ENCODE results near the gene ACER3.
A peak's percentile ranks its signal among the peaks of the same experiment; 100 is the strongest.
"Not testable (repeated sequence)": the region's sequence is repeated elsewhere in the genome, so short reads cannot be mapped to it uniquely, and the experiment has no call there.

ACER3 gene

DNA sequence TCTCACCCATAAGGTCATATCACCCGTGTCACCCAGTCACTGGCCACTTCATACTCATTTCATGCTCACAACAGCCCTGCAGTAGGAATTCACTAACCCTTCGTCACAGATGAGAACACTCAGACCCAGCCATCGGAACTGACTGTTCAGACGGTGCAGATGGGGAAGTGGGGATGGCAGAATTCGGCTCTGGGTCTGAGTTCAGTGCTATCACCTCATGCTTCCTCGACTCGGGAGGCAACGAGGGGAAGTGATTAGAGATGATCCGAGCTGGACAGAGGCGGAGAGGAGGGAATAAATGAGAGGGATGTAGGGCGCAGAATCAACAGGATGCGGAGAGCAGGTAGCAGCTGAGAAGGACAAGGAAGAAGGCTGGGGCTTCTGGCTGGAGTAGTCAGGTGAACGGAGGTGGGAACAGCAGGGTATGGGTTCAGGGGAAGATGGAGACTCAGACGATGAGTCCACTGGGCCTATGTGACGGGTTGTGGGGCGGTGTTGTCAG lies 178.2 kb downstream of the ACER3 start:
- no peak for DNase-seq (ENCODE audit: low spot score)

- no peak for DNase-seq (ENCODE audit: low spot score)
Observed at GRCh38 chr11:77039491-77040400, 179.0 kb downstream of the ACER3 start.

- no peak for DNase-seq (ENCODE audit: low spot score)
Observed at GRCh38 chr11:77040401-77040777, 179.7 kb downstream of the ACER3 start.

DNA sequence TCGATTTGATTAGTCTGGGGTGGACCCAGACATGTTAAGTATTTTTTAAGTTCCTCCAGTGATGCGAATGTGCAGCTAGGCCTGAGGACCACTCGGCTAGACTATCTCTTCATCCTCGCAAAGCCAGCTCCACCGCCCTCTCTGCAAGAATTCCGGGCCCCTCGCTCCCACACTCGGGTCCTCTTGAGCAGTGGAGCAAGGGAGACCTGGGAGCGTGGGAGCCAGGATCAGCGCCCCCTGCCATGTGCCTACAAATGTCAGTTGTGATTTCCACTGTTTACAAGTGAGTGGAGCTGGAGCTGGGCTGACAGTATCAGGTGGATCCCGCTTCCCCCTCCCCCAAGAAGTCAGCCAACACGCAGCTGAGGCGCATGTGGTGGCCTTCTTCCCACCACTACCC lies 180.2 kb downstream of the ACER3 start:
- no peak for DNase-seq (ENCODE audit: low spot score)

DNA sequence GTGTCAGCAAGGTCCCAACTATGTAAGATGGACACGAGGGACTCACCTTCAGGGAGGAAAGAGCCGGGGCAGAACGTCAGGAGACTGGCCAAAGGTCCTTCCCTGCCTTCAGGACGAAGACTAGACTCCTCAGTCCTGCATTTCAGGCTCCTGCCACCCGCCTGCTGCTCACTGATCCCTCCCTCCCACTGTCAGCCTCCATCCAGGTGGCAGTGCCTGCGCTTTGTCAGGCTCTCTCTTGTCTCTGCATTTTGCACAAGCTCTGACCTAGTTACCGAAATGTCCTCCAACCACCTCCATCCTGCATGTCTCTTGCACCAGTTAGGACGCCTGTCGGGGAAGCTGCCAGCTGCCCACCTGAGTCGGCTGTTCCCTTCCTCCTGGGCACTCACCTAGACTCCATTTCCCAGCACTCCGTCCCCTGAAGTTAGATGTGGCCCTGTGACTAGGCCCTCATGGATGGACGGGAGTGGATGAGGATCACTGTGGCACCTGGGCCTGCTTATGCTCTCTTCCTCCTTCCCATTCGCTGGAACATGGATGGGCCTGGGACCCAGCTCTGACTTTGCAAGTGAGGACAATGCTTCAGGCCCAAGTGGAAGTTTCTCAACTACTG lies 181.5 kb downstream of the ACER3 start:
- DNase-seq (ENCODE audit: low spot score) = no peak

DNA sequence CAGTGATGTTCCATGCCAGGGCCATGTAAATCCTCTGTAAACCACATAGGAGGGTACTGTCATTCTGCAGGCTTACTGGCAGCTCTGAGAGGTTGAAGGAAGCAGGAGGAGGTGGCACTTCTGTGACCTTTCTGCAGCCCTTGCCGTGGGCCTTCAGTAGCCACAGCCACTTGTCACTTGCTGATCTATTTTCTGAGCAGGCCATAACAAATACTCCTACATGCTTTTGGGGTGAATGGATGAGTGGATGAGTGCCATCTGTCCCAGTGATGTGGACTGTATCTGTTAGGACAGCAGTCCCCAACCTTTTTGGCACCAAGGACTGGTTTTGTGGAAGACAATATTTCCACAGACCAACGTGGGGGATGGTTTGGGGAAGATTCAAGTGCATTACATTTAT lies 183.6 kb downstream of the ACER3 start:
- DNase-seq (ENCODE audit: low spot score) = no peak

DNA sequence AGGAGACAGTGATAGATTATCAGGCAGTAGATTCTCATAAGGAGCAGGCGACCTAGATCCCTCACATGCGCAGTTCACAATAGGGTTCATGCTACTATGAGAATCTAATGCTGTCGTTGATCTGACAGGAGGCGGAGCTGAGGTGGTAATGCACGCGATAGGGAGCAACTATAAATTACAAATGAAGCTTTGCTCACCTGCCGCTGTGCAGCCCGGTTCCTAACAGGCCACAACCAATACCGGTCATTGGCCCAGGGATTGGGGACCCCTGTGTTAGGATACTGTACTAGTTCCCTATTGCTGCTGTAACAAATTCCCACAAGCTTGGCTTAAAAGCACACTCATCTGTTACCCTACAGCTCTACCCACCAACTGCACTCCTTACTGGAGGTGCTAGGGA lies 184.2 kb downstream of the ACER3 start:
- DNase-seq (ENCODE audit: low spot score) = no peak

GRCh38 chr11:77046060-77046501 lies 185.4 kb downstream of the ACER3 start:
- DNase-seq (ENCODE audit: low spot score) = no peak

DNA sequence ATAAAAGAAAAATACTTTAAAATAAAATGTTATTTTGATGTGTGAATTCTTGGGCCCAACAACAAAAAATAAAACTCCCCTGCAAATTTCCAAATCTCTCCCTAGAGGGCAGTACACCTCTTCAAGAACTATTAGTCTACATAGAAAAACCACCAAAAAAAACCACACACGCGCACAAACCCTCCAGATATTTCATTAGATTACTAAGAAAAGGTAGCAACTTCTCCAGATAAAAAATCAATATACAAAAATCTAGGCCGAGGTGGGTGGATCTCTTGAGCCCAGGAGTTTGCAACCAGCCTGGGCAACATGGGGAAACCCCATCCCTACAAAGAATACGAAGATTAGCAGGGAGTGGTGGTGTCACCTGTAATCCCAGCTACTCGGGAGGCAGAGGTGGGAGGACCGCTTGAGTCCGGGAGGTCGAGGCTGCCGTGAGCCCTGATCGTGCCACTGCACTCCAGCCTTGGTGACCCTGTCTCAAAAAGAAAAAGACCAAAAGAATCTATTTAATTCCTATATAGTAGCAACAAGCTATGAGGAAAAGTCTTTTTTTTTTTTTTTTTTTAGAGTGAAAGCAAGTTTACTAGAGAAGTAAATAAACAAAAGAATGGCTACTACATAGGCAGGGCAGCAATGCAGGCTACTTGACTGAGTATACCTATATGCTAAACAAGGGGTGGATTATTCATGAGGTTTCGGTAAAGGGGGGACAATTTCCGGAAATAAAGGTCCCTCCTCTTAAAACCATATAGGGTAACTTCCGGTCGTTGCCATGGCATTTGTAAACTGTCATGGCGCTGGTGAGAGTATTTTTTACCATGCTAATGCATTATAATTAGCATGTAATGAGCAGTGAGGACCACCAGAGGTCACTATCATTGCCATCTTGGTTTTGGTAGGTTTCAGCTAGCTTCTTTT lies 186.5 kb downstream of the ACER3 start:
- peak; percentile 94 for DNase-seq (ENCODE audit: low spot score)

DNA sequence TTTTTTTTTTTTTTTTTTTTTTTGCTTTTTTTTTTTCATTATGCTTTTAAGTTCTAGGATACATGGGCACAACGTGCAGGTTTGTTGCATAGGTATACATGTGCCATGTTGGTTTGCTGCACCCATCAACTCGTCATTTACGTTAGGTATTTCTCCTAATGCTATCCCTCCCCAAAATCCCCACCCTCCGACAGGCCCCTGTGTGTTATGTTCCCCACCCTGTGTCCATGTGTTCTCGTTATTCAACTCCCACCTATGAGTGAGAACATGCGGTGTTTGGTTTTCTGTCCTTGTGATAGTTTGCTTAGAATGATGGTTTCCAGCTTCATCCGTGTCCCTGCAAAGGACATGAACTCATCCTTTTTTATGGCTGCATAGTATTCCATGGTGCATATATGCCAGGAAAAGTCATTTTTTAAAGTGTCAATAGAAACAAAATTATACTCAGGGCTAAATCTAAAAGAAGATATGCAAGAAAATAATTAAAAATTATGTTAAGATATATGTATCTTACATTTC lies 187.3 kb downstream of the ACER3 start:
- not testable (repeated sequence) for DNase-seq (ENCODE audit: low spot score)

DNA sequence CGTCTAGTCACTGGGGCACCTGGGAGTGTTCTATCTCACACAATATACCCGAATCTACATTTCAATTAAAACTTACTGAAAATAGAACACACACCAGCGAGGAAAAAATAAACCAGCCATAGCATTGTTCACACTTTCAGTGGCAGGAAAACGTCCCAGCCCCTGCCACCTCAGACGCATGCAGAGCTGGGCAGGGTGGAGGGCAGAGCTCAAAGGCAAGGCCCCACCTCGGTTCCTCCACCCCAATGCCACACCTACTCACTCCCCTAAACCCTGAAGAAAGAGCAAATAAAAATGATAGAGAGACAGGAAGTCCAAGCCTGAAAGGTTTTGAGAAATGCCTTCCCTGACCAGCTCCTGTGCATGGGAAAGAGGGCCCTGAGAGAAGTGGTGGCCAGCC lies 188.3 kb downstream of the ACER3 start:
- DNase-seq (ENCODE audit: low spot score) = no peak

DNA sequence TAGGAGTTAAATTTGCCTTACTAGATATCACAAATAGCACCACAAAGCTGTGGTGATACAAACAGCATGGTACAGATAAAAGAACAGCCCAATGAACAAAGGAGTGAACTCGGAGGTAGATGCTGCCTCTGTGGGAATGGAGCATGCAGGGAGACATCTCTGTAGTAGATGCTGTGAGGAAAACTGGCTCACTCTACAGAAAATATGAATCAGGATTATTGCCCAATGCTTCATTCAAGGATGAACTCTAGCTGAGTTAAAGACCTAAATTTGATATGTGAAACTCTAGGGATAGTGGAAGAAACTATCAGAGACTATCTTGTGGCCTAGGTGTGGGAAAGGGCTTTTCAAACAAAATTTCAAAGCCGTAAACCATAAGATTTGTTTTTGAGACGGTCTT lies 190.8 kb downstream of the ACER3 start:
- no peak for DNase-seq (ENCODE audit: low spot score)

DNA sequence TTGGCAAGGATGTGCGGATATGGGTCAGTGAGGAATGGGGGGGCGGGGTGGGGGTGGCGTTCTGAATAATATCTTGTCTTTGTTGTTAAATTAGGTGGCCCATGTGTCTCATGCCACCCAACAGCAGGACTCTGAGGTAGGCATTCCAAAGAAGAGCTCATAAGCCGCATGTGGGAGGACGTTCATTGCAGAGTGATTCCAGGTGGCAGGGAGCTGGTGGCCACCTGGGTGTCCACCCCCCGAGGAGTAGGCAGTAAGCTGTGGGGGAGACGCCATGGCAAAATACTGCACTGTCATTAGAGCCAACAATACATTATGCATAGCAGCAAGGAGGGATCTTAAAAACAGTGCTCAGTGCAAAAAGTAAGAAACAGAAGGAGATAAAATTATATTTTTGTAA lies 191.8 kb downstream of the ACER3 start:
- DNase-seq (ENCODE audit: low spot score) = no peak

DNA sequence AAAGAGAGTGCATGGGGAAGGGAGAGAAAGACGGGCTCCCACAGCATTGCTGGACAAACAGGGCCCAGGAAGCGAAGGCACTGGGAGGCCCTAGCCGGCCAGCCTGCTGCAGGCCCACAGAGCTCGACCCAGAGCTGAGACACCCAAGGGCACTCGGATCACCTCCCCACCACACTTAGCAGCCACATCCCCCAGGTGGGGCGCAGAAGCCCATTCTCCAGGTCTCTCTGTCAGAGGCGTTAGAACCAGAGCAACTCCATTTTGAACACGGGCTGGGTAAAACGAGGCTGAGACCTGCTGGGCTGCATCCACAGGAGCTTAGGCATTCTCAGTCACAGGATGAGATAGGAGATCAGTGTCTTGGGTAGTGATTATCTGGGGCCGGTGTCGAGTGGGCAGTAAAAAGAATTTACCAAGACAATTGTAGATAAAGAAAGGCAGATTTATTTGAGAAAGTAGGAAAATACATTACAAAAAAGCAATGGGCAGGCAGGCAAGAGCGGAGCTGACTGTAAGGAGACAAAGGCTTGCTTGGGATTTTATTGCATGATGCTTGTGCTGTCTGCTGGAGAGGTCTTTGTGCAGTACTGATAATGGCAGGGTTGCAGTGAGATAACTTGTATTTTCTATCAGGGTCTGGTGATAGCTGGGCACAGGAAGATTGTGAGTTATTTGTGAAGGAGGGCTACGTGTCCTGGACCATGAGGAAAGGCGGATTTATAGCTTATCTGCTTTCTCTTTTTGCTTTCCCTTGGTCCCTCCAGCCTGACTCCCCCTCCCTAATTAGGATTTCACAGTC lies 192.7 kb downstream of the ACER3 start:
- DNase-seq (ENCODE audit: low spot score) = no peak

GRCh38 chr11:77054084-77054483 lies 193.4 kb downstream of the ACER3 start:
- DNase-seq (ENCODE audit: low spot score) = no peak

DNA sequence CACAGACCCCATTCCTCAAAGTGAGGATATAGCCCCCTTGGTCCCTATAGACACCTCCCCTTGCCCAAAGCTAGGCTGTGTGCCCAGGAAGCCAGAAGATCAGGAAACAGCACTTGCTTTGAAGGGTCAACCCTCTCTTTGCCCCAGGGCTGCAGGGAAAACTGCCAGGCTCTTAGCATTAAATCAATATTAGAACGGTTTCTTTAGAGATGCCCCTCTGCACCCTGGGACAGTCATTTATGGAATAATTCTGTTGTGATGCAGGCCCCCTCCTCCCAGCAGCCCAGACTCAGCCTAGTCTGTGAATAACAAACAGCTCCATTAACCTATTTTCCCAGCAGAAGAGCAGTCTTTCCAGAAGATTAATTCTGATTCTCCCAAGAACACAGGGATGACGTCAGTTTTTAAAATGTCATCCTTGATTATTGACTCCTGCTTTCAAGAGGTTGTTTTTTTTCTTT lies 194.4 kb downstream of the ACER3 start:
- DNase-seq (ENCODE audit: low spot score) = no peak

DNA sequence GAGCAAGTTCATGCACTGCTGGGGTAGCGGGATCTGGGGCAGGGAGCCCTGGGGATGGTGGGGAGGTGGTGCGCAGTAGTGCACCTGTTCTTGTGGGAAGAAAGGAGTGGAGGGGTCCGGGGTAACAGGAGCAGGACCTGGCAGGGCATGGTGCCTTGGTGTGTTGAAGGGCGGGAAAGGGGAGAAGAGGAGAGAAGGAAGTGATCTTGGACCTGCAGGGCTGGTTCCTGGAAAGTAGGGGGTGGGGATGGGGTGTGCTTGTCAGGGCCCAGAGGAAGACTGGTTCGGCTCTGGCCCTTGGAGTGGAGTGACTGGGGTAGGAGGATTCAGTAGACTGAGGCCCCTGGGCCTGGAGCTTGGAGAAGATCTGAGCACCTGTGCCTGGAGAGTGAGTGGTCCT lies 195.2 kb downstream of the ACER3 start:
- no peak for DNase-seq (ENCODE audit: low spot score)

GRCh38 chr11:77056814-77057402 lies 196.2 kb downstream of the ACER3 start:
- DNase-seq (ENCODE audit: low spot score) = no peak

GRCh38 chr11:77057938-77058474 lies 197.3 kb downstream of the ACER3 start:
- DNase-seq (ENCODE audit: low spot score) = no peak

GRCh38 chr11:77058900-77059299 lies 198.2 kb downstream of the ACER3 start:
- no peak for DNase-seq (ENCODE audit: low spot score)
